HG03066 (cell line): ENCODE data around the gene HBG1.
"Not testable (repeated sequence)": the region's sequence is repeated elsewhere in the genome, so short reads cannot be mapped to it uniquely, and the experiment has no call there.

Experiments
- ATAC-seq: cut with Tn5 transposase; IDR thresholded peaks from one replicate; pipeline ENCODE4 v1.9.1; 2021; ENCODE audit warnings: low read depth; ENCODE audit not compliant: unreplicated experiment

The HBG1 gene

DNA sequence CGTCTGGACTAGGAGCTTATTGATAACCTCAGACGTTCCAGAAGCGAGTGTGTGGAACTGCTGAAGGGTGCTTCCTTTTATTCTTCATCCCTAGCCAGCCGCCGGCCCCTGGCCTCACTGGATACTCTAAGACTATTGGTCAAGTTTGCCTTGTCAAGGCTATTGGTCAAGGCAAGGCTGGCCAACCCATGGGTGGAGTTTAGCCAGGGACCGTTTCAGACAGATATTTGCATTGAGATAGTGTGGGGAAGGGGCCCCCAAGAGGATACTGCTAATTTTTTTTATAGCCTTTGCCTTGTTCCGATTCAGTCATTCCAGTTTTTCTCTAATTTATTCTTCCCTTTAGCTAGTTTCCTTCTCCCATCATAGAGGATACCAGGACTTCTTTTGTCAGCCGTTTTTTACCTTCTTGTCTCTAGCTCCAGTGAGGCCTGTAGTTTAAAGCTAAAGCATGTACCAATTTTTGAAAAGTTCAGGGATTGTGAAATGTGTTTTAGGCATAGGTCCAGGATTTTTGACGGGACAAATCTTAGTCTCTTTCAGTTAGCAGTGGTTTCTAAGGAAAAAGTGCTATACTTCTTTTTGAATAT is at the start of gene HBG1:
Gene HBG1, minus strand, starts transcription at position 51 of the 590 bp plus-strand sequence. CDS start 53 bp downstream, outside the sequence.
- not testable (repeated sequence) for ATAC-seq

- ATAC-seq, result no peak
These were observed 48.8 kb upstream of the HBG1 start for GRCh38 chr11:5298451-5298850.

DNA sequence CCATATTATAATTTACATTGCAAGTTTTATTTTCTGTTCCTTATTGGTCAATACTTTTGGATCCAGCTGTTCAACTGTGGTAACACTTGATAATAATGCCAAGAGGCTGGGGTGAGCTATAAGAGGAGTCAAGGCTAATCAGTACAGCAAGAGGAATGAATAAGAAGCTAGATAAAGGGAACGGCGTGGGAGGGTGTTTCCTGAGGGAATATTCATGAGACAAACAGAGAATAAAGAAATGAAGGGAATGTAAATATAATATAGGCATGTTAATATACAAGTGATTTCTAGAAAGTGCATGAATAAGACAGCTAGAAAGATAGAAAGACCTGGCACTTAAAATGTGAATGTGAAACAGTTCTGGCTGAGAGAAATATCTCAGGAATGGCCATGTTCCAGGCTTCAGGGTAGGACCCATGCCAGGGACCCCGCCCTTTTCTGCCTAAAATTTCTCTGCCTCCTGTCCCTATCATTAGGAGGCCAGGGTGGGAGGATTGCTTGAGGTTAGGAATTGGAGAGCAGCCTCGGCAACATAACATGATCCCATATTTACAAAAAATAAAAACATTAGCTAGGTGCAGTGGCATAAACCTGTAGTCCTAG is 48.2 kb upstream of the HBG1 start:
- no peak for ATAC-seq

DNA sequence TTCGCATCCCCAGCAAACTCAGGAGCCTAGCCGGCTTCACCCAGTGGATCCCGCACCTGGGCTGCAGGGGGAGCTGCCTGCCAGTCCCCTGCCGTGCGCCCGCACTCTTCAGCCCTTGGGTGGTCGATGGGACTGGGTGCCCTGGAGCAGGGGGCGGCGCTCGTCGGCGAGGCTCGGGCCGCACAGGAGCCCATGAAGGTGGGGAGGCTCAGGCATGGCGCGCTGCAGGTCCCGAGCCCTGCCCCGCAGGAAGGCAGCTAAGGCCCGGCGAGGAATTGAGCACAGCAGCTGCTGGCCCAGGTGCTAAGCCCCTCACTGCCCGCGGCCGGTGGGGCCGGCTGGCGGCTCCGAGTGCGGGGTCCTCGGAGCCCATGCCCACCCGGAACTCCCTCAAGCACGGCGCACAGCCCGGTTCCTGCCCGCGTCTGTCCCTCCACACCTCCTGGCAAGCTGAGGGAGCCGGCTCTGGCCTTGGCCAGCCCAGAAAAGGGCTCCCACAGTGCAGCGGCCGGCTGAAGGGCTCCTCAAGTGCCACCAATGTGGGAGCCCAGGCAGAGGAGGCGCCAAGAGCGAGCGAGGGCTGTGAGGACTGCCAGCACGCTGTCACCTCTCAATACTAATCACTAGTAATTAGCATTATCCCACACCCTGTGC is 44.8 kb upstream of the HBG1 start:
- not testable (repeated sequence) for ATAC-seq

GRCh38 chr11:5293028-5293427 is 43.4 kb upstream of the HBG1 start:
- ATAC-seq, result no peak

- peak; percentile 79 for ATAC-seq
These were observed 41.7 kb upstream of the HBG1 start for GRCh38 chr11:5291207-5291838.

DNA sequence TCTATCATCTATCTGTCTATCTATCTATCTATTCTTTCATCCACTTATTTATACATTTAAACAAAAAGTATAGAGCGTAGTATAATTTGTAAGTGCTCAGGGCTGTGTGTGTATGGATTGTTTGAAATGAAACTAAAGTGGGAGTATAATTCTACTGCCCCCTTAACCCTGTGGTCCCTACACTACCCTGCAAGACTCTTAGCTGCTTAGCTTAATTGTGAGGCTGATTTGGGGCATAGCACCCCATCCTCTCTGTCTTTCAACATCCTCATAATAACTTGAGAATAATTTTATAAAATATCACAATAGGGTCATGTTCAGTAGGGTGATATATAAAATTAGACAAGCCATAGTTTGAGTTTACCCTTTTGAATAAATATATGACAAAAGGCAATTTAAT is 40.4 kb upstream of the HBG1 start:
- ATAC-seq, result no peak

DNA sequence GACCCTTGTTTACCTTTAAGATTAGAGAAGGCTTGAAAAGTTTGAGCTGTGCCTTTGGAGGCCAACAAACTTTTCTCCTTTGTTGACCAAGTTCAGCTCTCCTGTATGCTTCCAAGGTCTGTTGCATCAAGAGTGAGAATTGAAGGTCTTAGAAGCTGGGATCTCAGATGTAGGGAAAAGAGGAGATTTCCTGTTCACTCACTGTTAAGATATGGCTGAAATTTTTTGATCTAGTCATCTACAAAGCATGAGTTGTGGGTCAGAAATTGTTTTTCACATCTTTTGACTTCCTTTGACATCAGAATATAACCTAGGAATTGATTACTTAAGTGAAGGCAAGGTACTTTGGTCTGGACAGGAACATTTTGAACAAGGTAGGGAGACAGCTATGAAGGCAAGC is 40.0 kb upstream of the HBG1 start:
- ATAC-seq, result no peak

DNA sequence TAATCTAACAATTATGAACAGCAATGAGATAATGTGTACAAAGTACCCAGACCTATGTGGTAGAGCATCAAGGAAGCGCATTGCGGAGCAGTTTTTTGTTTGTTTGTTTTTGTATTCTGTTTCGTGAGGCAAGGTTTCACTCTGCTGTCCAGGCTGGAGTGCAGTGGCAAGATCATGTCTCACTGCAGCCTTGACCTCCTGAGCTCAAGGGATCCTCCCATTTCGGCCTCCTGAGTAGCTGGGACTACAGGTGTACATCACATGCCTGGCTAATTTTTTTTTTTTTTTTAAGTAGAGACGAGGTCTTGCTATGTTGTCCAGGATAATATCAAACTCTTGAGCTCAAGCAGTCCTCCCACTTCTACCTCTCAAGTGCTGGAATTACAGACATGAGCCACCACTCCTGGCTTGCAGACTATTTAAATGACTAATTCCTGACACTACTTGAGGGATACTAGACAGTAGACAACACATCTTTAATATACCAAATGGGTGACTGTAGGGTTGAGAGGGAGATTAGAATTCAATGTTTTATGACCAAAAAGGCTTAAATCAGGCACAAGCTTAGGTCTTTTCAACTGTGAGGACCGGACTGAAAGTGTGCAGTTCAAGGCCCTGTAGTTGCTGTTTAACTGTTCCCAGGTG is 39.4 kb upstream of the HBG1 start:
- no peak for ATAC-seq

DNA sequence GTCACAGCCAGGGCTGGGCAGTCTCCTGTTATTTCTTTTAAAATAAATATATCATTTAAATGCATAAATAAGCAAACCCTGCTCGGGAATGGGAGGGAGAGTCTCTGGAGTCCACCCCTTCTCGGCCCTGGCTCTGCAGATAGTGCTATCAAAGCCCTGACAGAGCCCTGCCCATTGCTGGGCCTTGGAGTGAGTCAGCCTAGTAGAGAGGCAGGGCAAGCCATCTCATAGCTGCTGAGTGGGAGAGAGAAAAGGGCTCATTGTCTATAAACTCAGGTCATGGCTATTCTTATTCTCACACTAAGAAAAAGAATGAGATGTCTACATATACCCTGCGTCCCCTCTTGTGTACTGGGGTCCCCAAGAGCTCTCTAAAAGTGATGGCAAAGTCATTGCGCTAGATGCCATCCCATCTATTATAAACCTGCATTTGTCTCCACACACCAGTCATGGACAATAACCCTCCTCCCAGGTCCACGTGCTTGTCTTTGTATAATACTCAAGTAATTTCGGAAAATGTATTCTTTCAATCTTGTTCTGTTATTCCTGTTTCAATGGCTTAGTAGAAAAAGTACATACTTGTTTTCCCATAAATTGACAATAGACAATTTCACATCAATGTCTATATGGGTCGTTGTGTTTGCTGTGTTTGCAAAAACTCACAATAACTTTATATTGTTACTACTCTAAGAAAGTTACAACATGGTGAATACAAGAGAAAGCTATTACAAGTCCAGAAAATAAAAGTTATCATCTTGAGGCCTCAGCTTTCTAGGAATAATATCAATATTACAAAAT is 38.6 kb upstream of the HBG1 start:
- ATAC-seq, result no peak

- ATAC-seq, result no peak
These were observed 37.2 kb upstream of the HBG1 start for GRCh38 chr11:5286901-5287300.

DNA sequence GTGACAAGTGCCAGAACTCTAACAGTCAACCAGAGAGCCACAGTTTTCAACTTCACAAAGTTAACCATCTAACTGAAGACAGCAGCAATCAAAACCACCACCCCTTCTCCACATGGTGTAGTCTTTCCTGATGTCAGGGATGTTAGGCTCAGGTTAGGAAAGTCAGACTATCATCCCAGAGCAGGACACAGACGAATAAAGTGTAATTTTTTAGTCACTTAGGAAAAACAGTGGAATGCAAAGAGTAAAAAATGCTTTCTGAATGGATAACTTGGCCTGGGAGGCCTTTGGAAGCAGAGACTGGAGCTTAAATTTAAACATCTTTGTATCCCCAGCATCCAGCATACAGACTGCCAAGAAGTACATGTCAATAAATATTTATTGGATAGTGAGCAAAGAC is 36.7 kb upstream of the HBG1 start:
- no peak for ATAC-seq

GRCh38 chr11:5285703-5286340 is 36.2 kb upstream of the HBG1 start:
- ATAC-seq, result no peak

DNA sequence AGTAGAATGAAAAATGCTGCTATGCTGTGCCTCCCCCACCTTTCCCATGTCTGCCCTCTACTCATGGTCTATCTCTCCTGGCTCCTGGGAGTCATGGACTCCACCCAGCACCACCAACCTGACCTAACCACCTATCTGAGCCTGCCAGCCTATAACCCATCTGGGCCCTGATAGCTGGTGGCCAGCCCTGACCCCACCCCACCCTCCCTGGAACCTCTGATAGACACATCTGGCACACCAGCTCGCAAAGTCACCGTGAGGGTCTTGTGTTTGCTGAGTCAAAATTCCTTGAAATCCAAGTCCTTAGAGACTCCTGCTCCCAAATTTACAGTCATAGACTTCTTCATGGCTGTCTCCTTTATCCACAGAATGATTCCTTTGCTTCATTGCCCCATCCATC is 35.0 kb upstream of the HBG1 start:
- ATAC-seq, result no peak

DNA sequence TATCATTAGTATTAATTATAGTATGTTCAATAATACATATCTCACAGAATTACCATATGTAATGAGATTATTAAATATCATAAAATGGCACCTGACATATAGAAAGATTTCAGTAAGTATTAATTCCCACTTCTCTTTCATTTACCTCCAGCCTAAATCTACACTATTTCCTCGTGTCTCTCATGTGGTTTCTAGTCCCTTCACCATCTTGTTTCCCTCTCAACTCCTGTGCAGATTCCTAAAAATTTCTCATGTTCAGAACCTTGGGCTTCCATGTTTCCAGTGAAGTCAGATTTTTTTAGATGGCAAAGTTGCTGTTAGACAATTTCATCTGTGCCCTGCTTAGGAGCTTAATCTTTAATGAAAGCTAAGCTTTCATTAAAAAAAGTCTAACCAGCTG is 34.2 kb upstream of the HBG1 start:
- ATAC-seq, result no peak

DNA sequence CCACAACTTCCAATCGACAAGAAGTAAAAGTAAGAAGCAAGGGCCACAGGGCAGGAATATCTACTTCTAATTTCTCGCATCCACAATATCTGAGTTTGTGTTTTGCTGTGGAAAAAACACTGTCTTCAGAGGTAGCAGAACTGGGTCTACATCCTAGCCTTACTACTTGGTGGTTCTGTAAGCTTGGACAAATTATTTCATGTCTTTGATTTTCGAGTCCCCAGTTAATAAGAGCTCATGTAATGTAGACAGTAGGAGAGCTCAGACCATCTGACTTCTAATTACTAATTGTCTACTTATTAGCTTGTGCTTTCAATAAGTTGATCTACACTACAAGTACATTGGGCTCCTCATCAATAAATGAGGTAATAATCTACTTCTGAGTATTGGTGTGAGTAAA is 33.4 kb upstream of the HBG1 start:
- no peak for ATAC-seq

DNA sequence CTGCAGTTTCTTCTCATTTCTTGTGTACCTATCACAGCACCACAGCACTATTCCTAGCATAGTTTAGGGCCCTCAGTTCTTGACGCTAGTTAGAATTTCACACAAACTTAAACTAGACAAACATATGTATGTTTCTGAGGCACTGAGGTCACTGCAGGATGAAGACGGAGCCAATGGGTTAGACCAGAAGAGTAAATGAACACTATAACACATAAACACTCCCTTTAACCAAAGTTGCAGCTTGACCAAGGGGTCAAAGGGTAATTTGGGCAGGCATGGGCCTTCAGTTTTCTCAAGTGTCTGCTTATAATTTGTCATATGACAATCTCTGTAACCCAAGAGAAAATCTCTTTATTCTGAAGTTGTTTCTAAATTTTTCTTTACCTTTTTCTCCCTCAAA is 33.0 kb upstream of the HBG1 start:
- no peak for ATAC-seq

DNA sequence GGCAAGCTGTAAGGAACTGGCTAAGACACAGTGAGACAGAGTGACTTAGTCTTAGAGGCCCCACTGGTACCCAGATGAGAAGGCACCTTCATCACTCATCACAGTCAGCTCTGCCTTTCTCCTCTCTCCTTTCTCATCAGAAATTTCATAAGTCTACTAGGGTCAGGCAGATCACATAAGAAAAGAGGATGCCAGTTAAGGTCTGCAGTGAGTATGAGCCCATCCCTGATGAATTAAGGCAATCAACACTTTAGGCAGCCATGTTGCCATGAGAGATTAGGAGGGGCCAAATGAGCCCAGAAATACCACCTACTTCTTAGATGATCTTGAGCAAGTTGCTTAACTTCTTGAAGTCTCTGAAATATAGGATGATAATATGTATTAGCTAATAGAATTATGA is 31.9 kb upstream of the HBG1 start:
- no peak for ATAC-seq

DNA sequence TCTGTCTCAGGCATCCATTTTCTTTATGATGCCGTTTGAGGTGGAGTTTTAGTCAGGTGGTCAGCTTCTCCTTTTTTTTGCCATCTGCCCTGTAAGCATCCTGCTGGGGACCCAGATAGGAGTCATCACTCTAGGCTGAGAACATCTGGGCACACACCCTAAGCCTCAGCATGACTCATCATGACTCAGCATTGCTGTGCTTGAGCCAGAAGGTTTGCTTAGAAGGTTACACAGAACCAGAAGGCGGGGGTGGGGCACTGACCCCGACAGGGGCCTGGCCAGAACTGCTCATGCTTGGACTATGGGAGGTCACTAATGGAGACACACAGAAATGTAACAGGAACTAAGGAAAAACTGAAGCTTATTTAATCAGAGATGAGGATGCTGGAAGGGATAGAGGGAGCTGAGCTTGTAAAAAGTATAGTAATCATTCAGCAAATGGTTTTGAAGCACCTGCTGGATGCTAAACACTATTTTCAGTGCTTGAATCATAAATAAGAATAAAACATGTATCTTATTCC is 31.0 kb upstream of the HBG1 start:
- peak; percentile 92 for ATAC-seq
